Measurements from ENCODE around the gene APOBEC3B. TPM values are rescaled to one million over a fixed set of nuclear protein-coding genes. Genes with fewer than 3 reads are reported as not detected.
A peak's percentile ranks its signal among the peaks of the same experiment; 100 is the strongest.
"Not testable (repeated sequence)": the region's sequence is repeated elsewhere in the genome, so short reads cannot be mapped to it uniquely, and the experiment has no call there.

Gene APOBEC3B
- total RNA-seq, 2 donors from 2014 or later: 0.42 TPM; not detected in 1

GRCh38 chr22:39013942-39014722 is 32.0 kb downstream of the APOBEC3B start, which contains the start of gene APOBEC3C:
TSS of gene APOBEC3C (plus strand) at chr22:39014257. CDS start at chr22:39014363, 106 bp downstream.
- TF ChIP-seq CTCF (IDR thresholded peaks at IDR 0.05): no peak
- H3K36me3 ChIP-seq: no peaks in the 10 kb centered on the region
- H3K4me1 ChIP-seq (ENCODE audit: control insufficient read depth in 1 of 2, low read depth in 2 of 2): peaks cover 9 to 11% of the 10 kb centered on the region in 2 donors
- no peaks in the 10 kb centered on the region for H3K27me3 ChIP-seq (replicated peaks; ENCODE audit: insufficient read depth)
- ATAC-seq (ENCODE audit: insufficient number of reproducible peaks, low FRiP score, low read depth) (no peak), DNase-seq (ENCODE audit: low spot score) (peak; percentile 34)
- H3K4me3 ChIP-seq: peak within 1 kb of the TSS; percentile 82
- H3K9me3 ChIP-seq: no peaks in the 10 kb centered on the region
- peak within 1 kb of the TSS; percentile 22 to 71 for H3K27ac ChIP-seq

- not testable (repeated sequence) for ATAC-seq (ENCODE audit: insufficient number of reproducible peaks, low FRiP score, low read depth); H3K27me3 ChIP-seq (replicated peaks; ENCODE audit: insufficient read depth); DNase-seq (ENCODE audit: low spot score); H3K9me3 ChIP-seq; H3K36me3 ChIP-seq
- H3K4me3 ChIP-seq: peak overlapping the region; percentile 82
- H3K27ac ChIP-seq: peak overlapping the region; percentile 22 to 71
- peaks cover 9 to 11% of the 10 kb centered on the region in 2 donors for H3K4me1 ChIP-seq (ENCODE audit: control insufficient read depth in 1 of 2, low read depth in 2 of 2)
Measured at GRCh38 chr22:39014723-39015121, 32.6 kb downstream of the APOBEC3B start.

- Histone ChIP-seq H3K4me3 (no peak overlapping the region), H3K27me3 (replicated peaks; ENCODE audit: insufficient read depth) (no peaks in the 10 kb centered on the region), H3K4me1 (ENCODE audit: control insufficient read depth in 1 of 2, low read depth in 2 of 2) (peaks cover 9 to 16% of the 10 kb centered on the region in 2 donors), H3K36me3 (no peaks in the 10 kb centered on the region), H3K27ac (no peak overlapping the region), H3K9me3 (no peaks in the 10 kb centered on the region)
- DNase-seq (ENCODE audit: low spot score): no peak
- no peak for TF ChIP-seq CTCF (IDR thresholded peaks at IDR 0.05)
- no peak for ATAC-seq (ENCODE audit: insufficient number of reproducible peaks, low FRiP score, low read depth)
Measured at GRCh38 chr22:39016592-39016991, 34.4 kb downstream of the APOBEC3B start.

- ATAC-seq (ENCODE audit: insufficient number of reproducible peaks, low FRiP score, low read depth) (no peak), DNase-seq (ENCODE audit: low spot score) (no peak)
- Histone ChIP-seq H3K27me3 (replicated peaks; ENCODE audit: insufficient read depth) (no peaks in the 10 kb centered on the region), H3K27ac (no peak overlapping the region), H3K4me1 (ENCODE audit: control insufficient read depth in 1 of 2, low read depth in 2 of 2) (peaks cover 12 to 19% of the 10 kb centered on the region in 2 donors), H3K4me3 (no peak overlapping the region), H3K9me3 (no peaks in the 10 kb centered on the region), H3K36me3 (no peaks in the 10 kb centered on the region)
- TF ChIP-seq CTCF (IDR thresholded peaks at IDR 0.05): no peak
Measured at GRCh38 chr22:39017596-39018365, 35.6 kb downstream of the APOBEC3B start.

- H3K27me3 ChIP-seq (replicated peaks; ENCODE audit: insufficient read depth); H3K9me3 ChIP-seq; H3K36me3 ChIP-seq; ATAC-seq (ENCODE audit: insufficient number of reproducible peaks, low FRiP score, low read depth); DNase-seq (ENCODE audit: low spot score): not testable (repeated sequence)
- Histone ChIP-seq H3K27ac (peak overlapping the region in 1 of 2 donors; percentile 38), H3K4me3 (peak overlapping the region; percentile 69), H3K4me1 (ENCODE audit: control insufficient read depth in 1 of 2, low read depth in 2 of 2) (peaks cover 6 to 11% of the 10 kb centered on the region in 2 donors)
Measured at GRCh38 chr22:39020021-39020651, 38.0 kb downstream of the APOBEC3B start.

Data from thoracic aorta (tissue), 2 donors.